ENCODE data around the gene KIF9.
"Not testable (repeated sequence)": the region's sequence is repeated elsewhere in the genome, so short reads cannot be mapped to it uniquely, and the experiment has no call there.

KIF9 gene

GRCh38 chr3:47181685-47182084, 100.9 kb downstream of the KIF9 start:
- DNase-seq (ENCODE audit: low spot score), result not testable (repeated sequence)

GRCh38 chr3:47180011-47180410, 102.6 kb downstream of the KIF9 start:
- not testable (repeated sequence) for DNase-seq (ENCODE audit: low spot score)

Data from CD4-positive, alpha-beta T cell treated with Interleukin-2 at 100 ng/mL for 4 hours (primary cell).